Measurements from ENCODE around the gene EPS8L3. TPM values are rescaled to one million over a fixed set of nuclear protein-coding genes. Genes with fewer than 3 reads are reported as not detected.

EPS8L3 gene
- total and polyA plus RNA-seq, 9 of the 15 experiments (the other 6 are each of a cell fraction or from before 2014, with no cell fraction given): 0.09 to 0.42 (median 0.14) TPM; not detected in 5

GRCh38 chr1:109733236-109733870 is 30.4 kb downstream of the EPS8L3 start:
- no peaks in the 10 kb centered on the region; a peak in 1 of 5 replicates for H3K4me1 ChIP-seq (replicated peaks in 1 of 2; ENCODE audit: control insufficient read depth in 2 of 2, insufficient read depth in 2 of 2, low read length in 2 of 2)
- DNase-seq (ENCODE audit: extremely low read depth in 1 of 4, low spot score in 3 of 4): no peak
- no peak overlapping the region for H3K9ac ChIP-seq (ENCODE audit: insufficient read depth in 1 of 2, low read depth in 2 of 2, low read length in 2 of 2)
- in situ Hi-C loops (cut with MboI) (no loop called here), intact Hi-C loops (cut with micrococcal nuclease) (no loop called here)
- H3K79me2 ChIP-seq (ENCODE audit: control insufficient read depth, insufficient read depth, low read length): no peaks in the 10 kb centered on the region
- CTCF ChIA-PET (ENCODE audit: low intra/inter-chr PET ratio): no interaction called here
- H2AFZ ChIP-seq (ENCODE audit: low read depth, low read length): no peak overlapping the region
- no peaks in the 10 kb centered on the region for H3K9me3 ChIP-seq (replicated peaks; ENCODE audit: control insufficient read depth, insufficient read depth, low read depth, low read length)
- no peak overlapping the region for H3K4me3 ChIP-seq
- ATAC-seq: no peak
- H3K36me3 ChIP-seq (ENCODE audit: control insufficient read depth, insufficient read depth, low read length): no peaks in the 10 kb centered on the region
- POLR2A ChIA-PET: interaction anchor here (0.8 to 0.9 kb wide), 2 partner anchors 8 to 23 kb away, joined by 3 read pairs; no protein-coding TSS in a partner anchor
- WGBS (ENCODE audit: insufficient coverage, low coverage, missing lambda C conversion rate): 6% methylated on average over 4 of the region's 4 CpGs
- peaks cover 8 to 19% of the 10 kb centered on the region in 2 experiments; a peak in 4 of 5 replicates for H3K27me3 ChIP-seq (ENCODE audit: control insufficient read depth in 2 of 2, insufficient read depth in 2 of 2, low read length in 2 of 2)
- H4K20me1 ChIP-seq (replicated peaks; ENCODE audit: control insufficient read depth, insufficient read depth, low read length): no peaks in the 10 kb centered on the region
- TF ChIP-seq ETV5 (CRISPR knock-in tag; IDR thresholded peaks at IDR 0.05; ENCODE audit: low read depth) (no peak), ZNF324 (CRISPR knock-in tag; IDR thresholded peaks at IDR 0.05) (no peak), BCLAF1 (IDR thresholded peaks at IDR 0.05; ENCODE audit: borderline replicate concordance in 1 of 2, control insufficient read depth in 1 of 2, low read depth in 2 of 2, low read length in 1 of 2) (no peak), GTF2B (IDR thresholded peaks at IDR 0.05; ENCODE audit: extremely low read depth, insufficient read length) (no peak), SMARCB1 (IDR thresholded peaks at IDR 0.05; ENCODE audit: insufficient read length, low read depth) (no peak)
- BruUV-seq (replicated peaks): no TSS peak
- H3K9me1 ChIP-seq (ENCODE audit: control insufficient read depth, insufficient read depth, low read length): no peaks in the 10 kb centered on the region
- FAIRE-seq: no peak
- no peak overlapping the region for H3K4me2 ChIP-seq (ENCODE audit: insufficient read depth, low read length)
- no peak overlapping the region for H3K27ac ChIP-seq (ENCODE audit: extremely low read depth, low read depth, low read length)
